Liver (tissue), 9 donors: ENCODE results near the gene STAT3. TPM values are rescaled to one million over a fixed set of nuclear protein-coding genes. Genes with fewer than 3 reads are reported as not detected.

ENCODE experiments used
- DNase-seq: peaks from one replicate; pipeline ENCODE4 v3.0.0-alpha.2; 2017; ENCODE audit warnings: low spot score
- H3K27ac ChIP-seq, 2 donors: one replicate each; pipeline ENCODE4 v1.7.0; 2013; ENCODE audit warnings: inconsistent platforms in 2 of 2, low read length in 2 of 2, control low read depth in 1 of 2, low read depth in 1 of 2, mild to moderate bottlenecking in 1 of 2
- H3K27me3 ChIP-seq, 4 donors: one replicate each; pipeline versions ENCODE4 v1.6.1 to v1.7.0; 2013; ENCODE audit warnings: low read length in 3 of 4, inconsistent platforms in 1 of 4, mild to moderate bottlenecking in 1 of 4, moderate library complexity in 1 of 4; ENCODE audit not compliant: control insufficient read depth in 4 of 4, insufficient read depth in 4 of 4
- H3K36me3 ChIP-seq, 4 donors: one replicate each; pipeline versions ENCODE4 v1.6.1 to v1.7.0; 2013; ENCODE audit warnings: low read length in 3 of 4, mild to moderate bottlenecking in 3 of 4, low read depth in 1 of 4, moderate library complexity in 1 of 4; ENCODE audit not compliant: control insufficient read depth in 4 of 4, insufficient read depth in 3 of 4
- H3K4me1 ChIP-seq, 4 donors: one replicate each; pipeline versions ENCODE4 v1.6.1 to v1.7.0; 2013; ENCODE audit warnings: low read length in 3 of 4, mild to moderate bottlenecking in 3 of 4, moderate library complexity in 1 of 4; ENCODE audit not compliant: control insufficient read depth in 4 of 4, insufficient read depth in 4 of 4
- H3K4me3 ChIP-seq, 3 donors: one replicate each; pipeline versions ENCODE4 v1.6.1 to v1.7.0; 2013; ENCODE audit warnings: low read length in 3 of 3, control low read depth in 1 of 3, low read depth in 1 of 3, mild to moderate bottlenecking in 1 of 3
- H3K9ac ChIP-seq, 2 donors: one replicate each; pipeline ENCODE4 v1.7.0; 2013; ENCODE audit warnings: low read length in 2 of 2, mild to moderate bottlenecking in 2 of 2, moderate library complexity in 2 of 2, control low read depth in 1 of 2, low read depth in 1 of 2
- H3K9me3 ChIP-seq, 4 donors: one replicate each; pipeline versions ENCODE4 v1.6.1 to v1.7.0; 2013; ENCODE audit warnings: low read length in 3 of 4; ENCODE audit not compliant: control insufficient read depth in 4 of 4
- ATF3 ChIP-seq: IDR thresholded peaks from 2 replicates; pipeline ENCODE4 v1.6.1; 2016; ENCODE audit warnings: antibody characterized with exemption
- CTCF ChIP-seq: fragments of 150-350 bp; IDR thresholded peaks from 2 replicates; pipeline ENCODE4 v1.5.1; 2017; ENCODE audit warnings: improper control_type of control experiment, low read depth, low read length; ENCODE audit not compliant: missing input control
- EGR1 ChIP-seq, 2 donors: IDR thresholded peaks; 2 replicates each; pipeline ENCODE4 v1.6.1; 2016 to 2018; ENCODE audit warnings: antibody characterized with exemption in 2 of 2, low read depth in 2 of 2
- FOXA1 ChIP-seq: IDR thresholded peaks from 2 replicates; pipeline ENCODE4 v1.6.1; 2016; ENCODE audit warnings: antibody characterized with exemption
- FOXA2 ChIP-seq: IDR thresholded peaks from 2 replicates; pipeline ENCODE4 v1.6.1; 2016; ENCODE audit warnings: antibody characterized with exemption
- GABPA ChIP-seq, 2 donors: IDR thresholded peaks in 1 of 2; conservative IDR thresholded peaks in 1 of 2; 2 replicates each; pipeline ENCODE4 v1.6.1; 2016; ENCODE audit warnings: antibody characterized with exemption in 2 of 2, mild to moderate bottlenecking in 1 of 2, moderate library complexity in 1 of 2
- HNF4A ChIP-seq, 2 donors: conservative IDR thresholded peaks; 2 replicates each; pipeline ENCODE4 v1.6.1; 2016; ENCODE audit warnings: antibody characterized with exemption in 2 of 2, mild to moderate bottlenecking in 2 of 2
- HNF4G ChIP-seq: IDR thresholded peaks from 2 replicates; pipeline ENCODE4 v1.6.1; 2016; ENCODE audit warnings: antibody characterized with exemption
- JUND ChIP-seq, 2 donors: IDR thresholded peaks; 2 replicates each; pipeline ENCODE4 v1.6.1; 2016; ENCODE audit warnings: antibody characterized with exemption in 2 of 2
- MAX ChIP-seq: IDR thresholded peaks from 2 replicates; pipeline ENCODE4 v1.6.1; 2016; ENCODE audit warnings: antibody characterized with exemption
- NR2F2 ChIP-seq: IDR thresholded peaks from 2 replicates; pipeline ENCODE4 v1.6.1; 2016; ENCODE audit warnings: antibody characterized with exemption
- RAD21 ChIP-seq, 2 donors: IDR thresholded peaks; 2 replicates each; pipeline ENCODE4 v1.6.1; 2016; ENCODE audit warnings: antibody characterized with exemption in 2 of 2, mild to moderate bottlenecking in 2 of 2
- REST ChIP-seq: IDR thresholded peaks from 2 replicates; pipeline ENCODE4 v1.6.1; 2016; ENCODE audit warnings: antibody characterized with exemption, mild to moderate bottlenecking
- RXRA ChIP-seq, 2 donors: IDR thresholded peaks; 2 replicates each; pipeline ENCODE4 v1.6.1; 2017 to 2018; ENCODE audit warnings: antibody characterized with exemption in 2 of 2, mild to moderate bottlenecking in 1 of 2
- SP1 ChIP-seq: IDR thresholded peaks from 2 replicates; pipeline ENCODE4 v1.6.1; 2018; ENCODE audit warnings: antibody characterized with exemption, mild to moderate bottlenecking
- TAF1 ChIP-seq: conservative IDR thresholded peaks from 2 replicates; pipeline ENCODE4 v1.6.1; 2016; ENCODE audit warnings: antibody characterized with exemption, mild to moderate bottlenecking
- YY1 ChIP-seq: IDR thresholded peaks from 2 replicates; pipeline ENCODE4 v1.6.1; 2016; ENCODE audit warnings: antibody characterized with exemption, mild to moderate bottlenecking
- ZBTB33 ChIP-seq: IDR thresholded peaks from 2 replicates; pipeline ENCODE4 v1.6.1; 2016; ENCODE audit warnings: antibody characterized with exemption
- WGBS: extraction: QIAGEN DNeasy Blood & Tissue Kit; methylation state at CpG from one replicate; pipeline ENCODE4 v1.1.7; 2013; 5-methylcytosine and 5-hydroxymethylcytosine counted together
- polyA plus RNA-seq, 2 donors: library from polyadenylated mRNA; stranded (reverse) in 1 of 2; unstranded in 1 of 2; fragments of 200-250 nt in 1 of 2; fragments of >200 nt in 1 of 2; fragmentation: Nextera tagmentation in 1 of 2; extraction: Ambion mirVana in 1 of 2; gene quantifications; one replicate each; pipeline versions ENCODE4 v1.2.1 to v1.2.3, GENCODE V29; 2013 to 2015
- total RNA-seq, 2 donors: library from RNA; depleted of rRNA; stranded (reverse); fragments of >200 nt; gene quantifications; one replicate each; pipeline ENCODE4 v1.2.3, GENCODE V29; 2014
- donor health status: healthy.
- donor health status: healthy.
- donor health status: healthy.
- donor health status: healthy.
- donor health status: healthy.

STAT3 gene
- total and polyA plus RNA-seq, 4 donors, result 68.7 to 301 (median 114) TPM

- H3K4me1 ChIP-seq, result peaks cover 0 to 20% (median 7%) of the 10 kb centered on the region in 4 donors
- H3K9ac ChIP-seq, result no peak overlapping the region
- TF ChIP-seq TAF1, result no peak
These were observed 102.7 kb downstream of the STAT3 start for GRCh38 chr17:42285346-42286050.

GRCh38 chr17:42284566-42284965 lies 103.7 kb downstream of the STAT3 start:
- Histone ChIP-seq H3K4me3 (no peak overlapping the region), H3K27ac (no peak overlapping the region), H3K9me3 (no peaks in the 10 kb centered on the region), H3K4me1 (peaks cover 0 to 20% (median 7%) of the 10 kb centered on the region in 4 donors), H3K9ac (no peak overlapping the region), H3K27me3 (no peaks in the 10 kb centered on the region), H3K36me3 (no peaks in the 10 kb centered on the region)
- DNase-seq, result no peak
- TF ChIP-seq SP1, result no peak
- TF ChIP-seq GABPA (IDR thresholded peaks at IDR 0.05 in 1 of 2, conservative IDR thresholded peaks at IDR 0.05 in 1 of 2), result no peak
- TF ChIP-seq RAD21 (IDR thresholded peaks at IDR 0.05), result no peak
- no peak for TF ChIP-seq HNF4A (conservative IDR thresholded peaks at IDR 0.05)
- no peak for TF ChIP-seq TAF1
- no peak for TF ChIP-seq HNF4G
- no peak for TF ChIP-seq JUND (IDR thresholded peaks at IDR 0.05)
- TF ChIP-seq RXRA (IDR thresholded peaks at IDR 0.05), result no peak
- TF ChIP-seq CTCF, result no peak
- no peak for TF ChIP-seq FOXA2
- no peak for TF ChIP-seq YY1
- no peak for TF ChIP-seq FOXA1
- no peak for TF ChIP-seq NR2F2
- TF ChIP-seq EGR1 (IDR thresholded peaks at IDR 0.05; ENCODE audit: low read depth in 2 of 2), result no peak
- no peak for TF ChIP-seq MAX
- no peak for TF ChIP-seq ATF3
- TF ChIP-seq ZBTB33, result no peak
- TF ChIP-seq REST, result no peak
- 98% methylated on average over 7 of the region's 7 CpGs for WGBS

More at GRCh38 chr17:42285346-42286050, 102.7 kb downstream of the STAT3 start:
- H3K36me3 ChIP-seq, result no peaks in the 10 kb centered on the region
- no peak overlapping the region for H3K27ac ChIP-seq
- H3K4me3 ChIP-seq, result no peak overlapping the region
- no peaks in the 10 kb centered on the region for H3K27me3 ChIP-seq
- H3K9me3 ChIP-seq, result no peaks in the 10 kb centered on the region
- DNase-seq, result no peak
- WGBS, result 92% methylated on average over 11 of the region's 11 CpGs
